Stomach smooth muscle (tissue), 2 donors: Measurements from ENCODE around the gene GPX1.

Experiments
- H3K27ac ChIP-seq: one replicate; pipeline ENCODE4 v1.7.0; 2013; ENCODE audit warnings: mild to moderate bottlenecking, low read length, inconsistent platforms
- H3K27me3 ChIP-seq, 2 donors: one replicate each; pipeline ENCODE4 v1.7.0; 2013; ENCODE audit warnings: low read length in 2 of 2; ENCODE audit not compliant: insufficient read depth in 2 of 2, control insufficient read depth in 1 of 2
- H3K36me3 ChIP-seq, 2 donors: one replicate each; pipeline ENCODE4 v1.7.0; 2013; ENCODE audit warnings: low read length in 2 of 2; ENCODE audit not compliant: control insufficient read depth in 2 of 2, insufficient read depth in 2 of 2
- H3K4me1 ChIP-seq: one replicate; pipeline ENCODE4 v1.7.0; 2013; ENCODE audit warnings: low read length; ENCODE audit not compliant: control insufficient read depth, insufficient read depth
- H3K4me3 ChIP-seq, 2 donors: one replicate each; pipeline ENCODE4 v1.7.0; 2013; ENCODE audit warnings: low read length in 2 of 2
- H3K9ac ChIP-seq, 2 donors: one replicate each; pipeline ENCODE4 v1.7.0; 2013; ENCODE audit warnings: low read length in 2 of 2, mild to moderate bottlenecking in 1 of 2
- H3K9me3 ChIP-seq, 2 donors: one replicate each; pipeline ENCODE4 v1.7.0; 2013; ENCODE audit warnings: low read length in 2 of 2; ENCODE audit not compliant: control insufficient read depth in 2 of 2
- donor health status: healthy.
- donor health status: Pancreatic carcinoma.

Gene GPX1

DNA sequence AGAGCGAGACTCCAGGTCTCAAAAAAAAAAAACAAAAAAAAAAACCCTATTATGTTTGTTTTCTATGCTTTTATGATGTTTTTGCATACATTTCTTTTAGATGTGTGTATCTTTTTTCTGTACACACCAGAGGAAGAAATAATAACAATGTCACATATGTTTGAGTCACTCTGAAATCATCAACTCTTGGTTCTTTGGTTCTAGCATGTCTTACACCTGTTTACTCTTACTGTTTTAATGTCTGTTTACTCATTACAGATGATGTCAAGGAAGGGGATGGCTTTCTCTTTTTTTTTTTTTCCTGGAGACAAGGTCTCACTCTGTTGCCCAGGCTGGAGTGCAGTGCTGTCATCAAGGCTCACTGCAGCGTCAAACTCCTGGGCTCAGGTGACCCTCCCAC lies 29.6 kb upstream of the GPX1 start:
- no peak overlapping the region for H3K9ac ChIP-seq
- no peaks in the 10 kb centered on the region for H3K36me3 ChIP-seq
- H3K27ac ChIP-seq = no peak overlapping the region
- H3K9me3 ChIP-seq = no peaks in the 10 kb centered on the region
- no peaks in the 10 kb centered on the region for H3K27me3 ChIP-seq
- H3K4me1 ChIP-seq = peaks cover 2% of the 10 kb centered on the region
- no peak overlapping the region for H3K4me3 ChIP-seq

DNA sequence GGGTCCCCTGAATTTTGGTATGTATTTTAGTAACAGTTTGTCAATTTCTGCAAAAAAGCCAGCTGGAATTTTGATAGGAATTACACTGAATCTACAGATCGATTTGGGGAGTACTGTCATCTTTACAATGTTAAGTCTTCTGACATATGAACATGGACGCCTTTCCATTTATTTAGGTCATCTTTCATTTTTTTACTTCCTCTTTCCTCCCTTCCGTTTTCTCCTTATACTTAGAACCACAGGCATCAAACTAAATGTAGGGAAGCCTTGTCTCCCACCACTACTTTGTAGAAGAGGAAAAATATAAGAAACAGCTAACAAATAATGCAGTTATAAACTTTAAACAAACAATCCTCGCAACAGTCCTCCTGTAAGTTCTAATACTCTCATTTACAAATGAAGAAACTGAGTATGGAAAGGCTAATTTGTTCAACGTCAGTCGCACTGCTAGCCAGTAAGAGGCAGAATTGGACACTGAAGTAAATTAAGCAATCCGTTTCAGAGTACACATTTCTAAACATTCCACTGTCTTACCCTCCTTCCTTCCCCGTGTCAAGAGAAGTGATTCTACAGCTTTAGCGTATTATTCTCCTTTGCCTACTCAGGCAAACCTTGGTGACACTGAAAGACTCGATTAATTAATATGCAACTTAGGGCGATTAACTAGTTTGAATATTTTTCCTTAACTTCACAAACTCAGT lies 28.1 kb upstream of the GPX1 start:
- Histone ChIP-seq H3K4me3 (no peak overlapping the region), H3K9ac (no peak overlapping the region), H3K27ac (no peak overlapping the region), H3K9me3 (no peaks in the 10 kb centered on the region), H3K27me3 (no peaks in the 10 kb centered on the region), H3K36me3 (no peaks in the 10 kb centered on the region), H3K4me1 (no peaks in the 10 kb centered on the region)

DNA sequence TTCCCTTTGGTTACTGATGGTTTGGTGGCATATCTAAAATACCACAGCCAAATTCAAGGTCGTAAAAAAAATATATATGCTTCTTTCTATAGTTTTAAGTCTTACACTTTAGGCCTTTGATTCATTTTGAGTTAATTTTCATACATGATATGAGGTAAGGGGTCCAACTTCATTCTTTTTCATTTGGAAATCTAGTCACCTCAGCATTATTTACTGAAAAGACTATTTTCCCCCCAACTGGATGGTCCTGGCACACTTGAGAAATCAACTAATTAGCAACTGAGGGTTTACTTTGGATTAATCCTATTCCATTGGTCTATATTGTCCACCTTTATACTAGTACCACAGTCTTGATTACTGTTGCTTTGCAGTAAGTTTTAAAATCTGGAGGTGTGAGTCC lies 27.5 kb upstream of the GPX1 start:
- Histone ChIP-seq H3K9ac (no peak overlapping the region), H3K4me1 (no peaks in the 10 kb centered on the region), H3K27ac (no peak overlapping the region), H3K27me3 (no peaks in the 10 kb centered on the region), H3K36me3 (no peaks in the 10 kb centered on the region), H3K9me3 (no peaks in the 10 kb centered on the region), H3K4me3 (no peak overlapping the region)

DNA sequence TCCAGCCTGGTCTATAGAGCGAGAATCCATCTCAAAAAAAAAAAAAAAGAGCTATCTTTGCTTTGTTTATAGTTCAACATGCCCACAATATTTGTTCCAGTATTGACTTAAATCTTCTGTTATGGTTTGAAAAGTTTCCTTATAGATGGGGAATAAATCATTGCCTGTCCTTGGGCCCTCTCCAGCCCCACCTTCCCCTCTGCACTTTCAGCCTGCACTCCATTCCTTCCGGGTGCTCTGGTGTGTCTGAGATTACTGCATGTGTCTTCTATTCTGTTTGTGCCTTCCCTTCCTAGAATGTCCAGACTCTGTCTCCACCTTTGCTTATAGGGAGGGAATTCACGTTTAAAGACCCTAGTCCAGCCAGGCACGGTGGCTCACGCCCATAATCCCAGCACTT lies 25.2 kb upstream of the GPX1 start:
- H3K27ac ChIP-seq = no peak overlapping the region
- peaks cover 3% of the 10 kb centered on the region for H3K4me1 ChIP-seq
- no peaks in the 10 kb centered on the region for H3K9me3 ChIP-seq
- H3K9ac ChIP-seq = no peak overlapping the region
- H3K27me3 ChIP-seq = no peaks in the 10 kb centered on the region
- H3K4me3 ChIP-seq = no peak overlapping the region
- no peaks in the 10 kb centered on the region for H3K36me3 ChIP-seq

DNA sequence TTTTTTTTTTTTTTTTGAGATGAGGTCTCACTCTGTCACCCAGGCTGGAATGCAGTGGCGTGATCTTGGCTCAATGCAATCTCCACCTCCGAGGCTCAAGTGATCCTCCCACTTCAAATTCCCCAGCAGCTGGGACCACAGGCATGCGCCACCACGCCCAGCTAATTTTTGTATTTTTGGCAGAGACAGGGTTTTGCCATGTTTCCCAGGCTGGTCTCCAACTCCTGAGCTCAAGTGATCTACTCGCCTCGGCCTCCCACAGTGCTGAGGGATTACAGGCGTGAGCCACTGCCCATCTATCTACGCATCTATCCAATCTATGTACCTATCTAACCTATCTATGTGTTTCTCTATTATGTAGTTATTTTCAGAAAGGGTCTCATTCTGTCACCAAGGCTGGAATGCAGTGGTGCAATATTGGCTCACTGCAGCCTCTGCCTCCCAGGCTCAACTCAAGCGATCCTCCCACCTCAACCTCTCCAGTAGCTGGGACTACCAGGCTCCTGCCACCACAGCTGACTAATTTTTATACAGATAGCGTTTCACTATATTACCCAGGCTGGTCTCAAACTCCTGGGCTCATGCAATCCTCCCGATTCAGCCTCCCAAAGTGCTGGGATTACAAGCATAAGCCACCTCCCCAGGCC lies 20.2 kb upstream of the GPX1 start:
- Histone ChIP-seq H3K9ac (no peak overlapping the region), H3K4me3 (no peak overlapping the region), H3K4me1 (peaks cover 3% of the 10 kb centered on the region), H3K27me3 (no peaks in the 10 kb centered on the region), H3K9me3 (no peaks in the 10 kb centered on the region), H3K27ac (no peak overlapping the region), H3K36me3 (peaks cover 15 to 16% of the 10 kb centered on the region in 2 donors)

DNA sequence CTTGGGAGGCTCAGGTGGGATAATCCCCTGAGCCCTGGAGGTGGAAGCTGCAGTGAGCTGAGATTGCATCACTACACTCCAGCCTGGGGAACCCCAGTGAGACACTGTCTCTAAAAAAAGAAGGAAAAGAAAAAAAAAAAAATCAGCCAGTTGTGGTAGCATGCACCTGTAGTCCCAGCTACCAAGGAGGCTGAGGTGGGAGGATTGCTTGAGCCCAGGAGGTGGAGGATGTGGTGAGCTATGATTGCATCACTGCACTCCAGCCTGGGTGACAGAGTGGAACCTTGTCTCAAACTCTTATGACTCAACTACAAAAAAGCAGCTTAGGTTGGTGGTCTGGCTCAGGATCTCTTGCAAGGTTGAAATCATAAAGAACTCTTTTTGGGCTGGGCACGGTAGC lies 19.3 kb upstream of the GPX1 start:
- no peak overlapping the region for H3K4me3 ChIP-seq
- H3K9ac ChIP-seq = no peak overlapping the region
- peaks cover 3% of the 10 kb centered on the region for H3K4me1 ChIP-seq
- no peaks in the 10 kb centered on the region for H3K27me3 ChIP-seq
- H3K9me3 ChIP-seq = no peaks in the 10 kb centered on the region
- peaks cover 21 to 23% of the 10 kb centered on the region in 2 donors for H3K36me3 ChIP-seq
- no peak overlapping the region for H3K27ac ChIP-seq

DNA sequence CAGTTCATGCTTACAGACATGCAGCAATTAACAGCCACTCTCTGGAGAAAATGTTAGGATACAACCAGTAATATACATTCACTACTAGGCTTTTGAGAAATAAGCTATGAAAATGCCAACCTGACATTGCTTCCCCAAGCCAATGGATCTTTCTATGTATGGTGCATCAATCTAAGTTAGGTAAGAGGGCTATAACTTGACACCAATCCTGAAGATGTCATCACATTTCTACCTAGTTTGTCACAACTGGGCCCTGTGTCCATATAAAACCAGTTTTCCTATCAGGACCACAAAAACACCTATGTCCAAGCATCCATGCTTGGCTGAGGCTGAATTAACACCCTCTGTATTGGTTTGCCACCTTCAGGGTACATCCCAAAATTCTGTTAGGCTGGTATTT lies 13.8 kb upstream of the GPX1 start:
- Histone ChIP-seq H3K9me3 (no peaks in the 10 kb centered on the region), H3K4me3 (no peak overlapping the region), H3K9ac (no peak overlapping the region), H3K4me1 (peaks cover 4% of the 10 kb centered on the region), H3K27me3 (no peaks in the 10 kb centered on the region), H3K27ac (no peak overlapping the region), H3K36me3 (peaks cover 34 to 37% of the 10 kb centered on the region in 2 donors)

DNA sequence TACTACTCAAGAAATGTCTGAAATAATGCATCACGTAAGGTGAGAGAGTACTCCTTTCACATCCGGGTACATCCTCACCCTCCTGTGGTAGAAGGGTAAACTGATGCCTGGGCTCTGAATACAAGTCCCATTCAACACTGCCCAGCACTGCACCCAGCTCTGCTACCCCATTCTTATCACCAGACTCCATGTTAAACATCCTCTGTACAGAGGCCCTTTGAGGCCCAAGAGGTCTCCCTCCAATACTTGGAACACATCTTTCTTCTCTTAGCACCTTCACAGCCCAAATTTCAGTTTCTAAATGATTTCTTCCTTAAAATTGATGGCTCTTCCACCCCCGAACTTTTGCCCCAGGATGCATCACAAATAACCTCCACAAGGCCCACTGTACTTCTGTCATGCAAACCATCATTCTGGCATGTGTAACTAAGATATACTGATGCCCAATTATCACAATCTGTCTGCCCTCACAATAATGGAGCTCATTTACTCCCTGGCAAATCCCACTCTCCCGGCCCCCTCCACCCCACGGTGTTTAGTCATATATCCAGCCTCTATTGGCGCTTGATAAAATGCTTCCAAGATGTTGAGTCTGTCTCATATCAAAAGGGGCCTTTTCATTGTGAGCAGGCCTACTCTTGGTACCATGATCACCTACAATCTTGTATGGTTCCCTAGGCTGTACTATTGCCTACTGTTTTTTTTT lies 12.6 kb upstream of the GPX1 start:
- Histone ChIP-seq H3K27me3 (no peaks in the 10 kb centered on the region), H3K9ac (no peak overlapping the region), H3K9me3 (no peaks in the 10 kb centered on the region), H3K4me3 (no peak overlapping the region), H3K36me3 (peaks cover 40 to 46% of the 10 kb centered on the region in 2 donors), H3K27ac (no peak overlapping the region), H3K4me1 (peaks cover 4% of the 10 kb centered on the region)

DNA sequence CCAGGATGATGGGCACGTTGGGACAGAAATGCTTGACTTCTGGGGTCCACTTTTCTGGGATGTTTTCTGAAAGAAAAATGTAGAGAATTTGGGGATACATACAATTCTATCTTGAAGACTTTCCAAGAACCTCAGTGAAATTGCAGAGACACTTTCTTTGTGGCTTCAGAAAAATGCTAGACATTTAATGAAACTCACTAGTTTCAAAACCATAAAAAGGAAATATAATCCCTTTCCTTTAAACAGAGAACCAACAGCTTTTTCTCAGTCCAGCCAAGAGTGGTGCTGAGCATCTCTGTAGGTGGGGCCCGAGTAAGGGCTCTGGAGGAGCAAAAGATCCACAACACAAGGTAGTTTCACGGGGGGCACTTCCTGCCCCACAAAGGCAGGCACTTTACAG lies 4.4 kb upstream of the GPX1 start:
- no peak overlapping the region for H3K4me3 ChIP-seq
- H3K36me3 ChIP-seq = peaks cover 28 to 37% of the 10 kb centered on the region in 2 donors
- no peaks in the 10 kb centered on the region for H3K27me3 ChIP-seq
- H3K9me3 ChIP-seq = no peaks in the 10 kb centered on the region
- H3K9ac ChIP-seq = no peak overlapping the region
- no peak overlapping the region for H3K27ac ChIP-seq
- peaks cover 10% of the 10 kb centered on the region for H3K4me1 ChIP-seq

DNA sequence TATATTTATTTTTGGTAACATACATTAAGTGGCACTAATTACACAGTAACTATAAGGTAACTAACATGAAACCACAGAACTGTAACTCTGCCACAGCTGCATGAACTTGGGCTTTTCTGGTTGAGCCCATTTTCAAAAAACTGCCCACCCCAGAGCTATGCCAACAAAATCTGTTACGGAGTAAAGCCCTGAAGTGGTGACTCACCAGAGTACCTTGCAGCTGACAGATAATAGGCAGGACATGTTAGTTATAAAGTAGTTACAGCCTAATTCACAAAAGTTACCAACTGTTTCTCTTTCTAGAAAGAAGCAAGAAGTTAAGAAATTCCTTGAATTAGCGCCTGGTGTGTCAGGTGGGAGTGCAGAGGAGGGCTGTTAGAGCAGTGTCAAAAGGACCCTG lies 1.5 kb upstream of the GPX1 start:
- H3K27me3 ChIP-seq = no peaks in the 10 kb centered on the region
- H3K4me3 ChIP-seq = no peak overlapping the region
- no peak overlapping the region for H3K9ac ChIP-seq
- H3K36me3 ChIP-seq = peaks cover 28 to 37% of the 10 kb centered on the region in 2 donors
- H3K4me1 ChIP-seq = peaks cover 26% of the 10 kb centered on the region
- H3K9me3 ChIP-seq = no peaks in the 10 kb centered on the region
- H3K27ac ChIP-seq = no peak overlapping the region

DNA sequence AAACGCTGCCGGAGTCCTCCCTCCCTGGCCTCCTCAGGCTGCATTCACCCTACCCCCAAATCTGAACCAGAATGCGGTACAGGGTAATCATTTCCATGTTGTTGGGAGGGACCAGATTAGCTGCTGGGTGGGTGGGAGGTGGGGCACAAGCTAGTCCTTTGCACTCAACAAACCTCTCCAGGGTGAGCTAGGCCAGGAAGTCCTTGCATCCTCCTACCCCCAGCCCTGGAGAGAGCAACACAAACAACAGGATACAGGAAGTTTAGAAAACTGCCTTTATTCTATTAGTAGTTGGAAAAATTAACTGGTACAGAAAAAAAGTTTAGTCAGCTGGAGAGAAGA lies 702 bp upstream of the GPX1 start:
- Histone ChIP-seq H3K9me3 (no peaks in the 10 kb centered on the region), H3K36me3 (peaks cover 28 to 37% of the 10 kb centered on the region in 2 donors), H3K27ac (peak overlapping the region; percentile 87), H3K4me1 (peaks cover 26% of the 10 kb centered on the region), H3K27me3 (no peaks in the 10 kb centered on the region), H3K9ac (peak overlapping the region; percentile 58 to 66), H3K4me3 (peak overlapping the region; percentile 71 to 87)
